ENCODE results near the gene NAPSA. TPM values are rescaled to one million over a fixed set of nuclear protein-coding genes. Genes with fewer than 3 reads are reported as not detected.

Gene NAPSA
- total and polyA plus RNA-seq, 2 donors (not counting 1 experiment from before 2014, with no cell fraction given) = 0.03 to 0.17 TPM

DNA sequence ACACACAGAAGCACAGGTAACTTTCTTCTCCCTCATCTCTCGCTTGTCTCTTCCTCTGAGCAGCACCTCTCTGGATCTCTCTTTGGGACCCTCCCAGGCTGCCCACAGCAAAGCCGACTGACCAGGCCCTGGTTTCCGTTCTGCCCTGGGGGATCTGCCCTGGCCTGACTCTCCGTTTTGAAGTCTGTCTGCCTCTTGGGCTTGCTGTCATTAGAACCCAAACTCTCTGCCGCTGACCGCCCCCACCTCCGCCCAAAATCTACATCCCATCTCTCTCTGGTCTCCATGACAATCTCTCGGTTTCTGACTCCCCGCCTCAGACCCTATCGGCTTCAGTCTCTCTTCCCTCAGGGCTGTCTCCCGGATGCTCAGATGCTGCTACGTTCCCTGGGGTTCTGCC, 43.2 kb downstream of the NAPSA start:
- TF ChIP-seq, protein P1, sequence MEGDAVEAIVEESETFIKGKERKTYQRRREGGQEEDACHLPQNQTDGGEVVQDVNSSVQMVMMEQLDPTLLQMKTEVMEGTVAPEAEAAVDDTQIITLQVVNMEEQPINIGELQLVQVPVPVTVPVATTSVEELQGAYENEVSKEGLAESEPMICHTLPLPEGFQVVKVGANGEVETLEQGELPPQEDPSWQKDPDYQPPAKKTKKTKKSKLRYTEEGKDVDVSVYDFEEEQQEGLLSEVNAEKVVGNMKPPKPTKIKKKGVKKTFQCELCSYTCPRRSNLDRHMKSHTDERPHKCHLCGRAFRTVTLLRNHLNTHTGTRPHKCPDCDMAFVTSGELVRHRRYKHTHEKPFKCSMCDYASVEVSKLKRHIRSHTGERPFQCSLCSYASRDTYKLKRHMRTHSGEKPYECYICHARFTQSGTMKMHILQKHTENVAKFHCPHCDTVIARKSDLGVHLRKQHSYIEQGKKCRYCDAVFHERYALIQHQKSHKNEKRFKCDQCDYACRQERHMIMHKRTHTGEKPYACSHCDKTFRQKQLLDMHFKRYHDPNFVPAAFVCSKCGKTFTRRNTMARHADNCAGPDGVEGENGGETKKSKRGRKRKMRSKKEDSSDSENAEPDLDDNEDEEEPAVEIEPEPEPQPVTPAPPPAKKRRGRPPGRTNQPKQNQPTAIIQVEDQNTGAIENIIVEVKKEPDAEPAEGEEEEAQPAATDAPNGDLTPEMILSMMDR (conservative IDR thresholded peaks at IDR 0.05 in 1 of 2, IDR thresholded peaks at IDR 0.05 in 1 of 2; ENCODE audit: low read depth in 1 of 2, low read length in 2 of 2) = no peak
- no peak for TF ChIP-seq EZH2 (IDR thresholded peaks at IDR 0.05; ENCODE audit: low read length, missing control alignments)
- no peak for DNase-seq (ENCODE audit: low read depth in 2 of 2)
- no peaks in the 10 kb centered on the region for H3K4me1 ChIP-seq (ENCODE audit: control insufficient read depth, extremely low read depth, insufficient read depth, low read length)
- H3K9ac ChIP-seq (ENCODE audit: insufficient read depth, low read length) = no peak overlapping the region
- no peaks in the 10 kb centered on the region for H3K79me2 ChIP-seq (ENCODE audit: control insufficient read depth, insufficient read depth, low read length)
- H3K4me2 ChIP-seq (ENCODE audit: extremely low read depth, insufficient read depth, low read length) = no peak overlapping the region
- no peak overlapping the region for H3K27ac ChIP-seq (ENCODE audit: insufficient read depth, low read length)
- peaks cover 4% of the 10 kb centered on the region for H3K27me3 ChIP-seq (ENCODE audit: control insufficient read depth, insufficient read depth, low read length)
- H3K4me3 ChIP-seq (replicated peaks in 1 of 4; ENCODE audit: control extremely low read depth in 1 of 4, insufficient read depth in 1 of 4, low read depth in 3 of 4, low read length in 4 of 4) = no peak overlapping the region
- no peaks in the 10 kb centered on the region for H4K20me1 ChIP-seq (ENCODE audit: control insufficient read depth, extremely low read depth, insufficient read depth, low read length)
- H3K9me3 ChIP-seq (ENCODE audit: control insufficient read depth, insufficient read depth, low read depth, low read length) = no peaks in the 10 kb centered on the region
- H3K36me3 ChIP-seq (ENCODE audit: control insufficient read depth, insufficient read depth, low read length) = no peaks in the 10 kb centered on the region
- no peak overlapping the region for H2AFZ ChIP-seq (ENCODE audit: low read length)

DNA sequence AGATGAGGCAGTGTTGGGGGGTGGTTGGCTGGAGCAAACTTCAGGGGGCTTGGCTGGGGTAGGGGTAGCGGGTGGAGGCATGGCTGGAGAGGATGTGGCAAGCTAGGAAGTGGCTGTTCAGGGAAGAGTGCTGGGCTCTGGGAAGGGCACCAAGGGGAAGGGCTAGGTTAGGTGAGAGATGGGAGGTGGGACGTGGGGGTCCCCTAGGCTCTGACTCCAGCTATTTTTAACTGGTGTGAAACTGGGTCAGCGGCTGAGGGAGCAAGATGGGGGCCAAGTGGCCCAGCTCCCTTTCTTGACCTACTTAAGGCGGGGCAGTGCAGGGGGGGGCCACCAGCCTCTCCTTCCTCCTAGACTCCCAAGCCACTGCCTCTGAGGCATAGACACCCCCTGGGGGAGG, 43.6 kb downstream of the NAPSA start:
- Histone ChIP-seq H3K36me3 (ENCODE audit: control insufficient read depth, insufficient read depth, low read length) (no peaks in the 10 kb centered on the region), H4K20me1 (ENCODE audit: control insufficient read depth, extremely low read depth, insufficient read depth, low read length) (no peaks in the 10 kb centered on the region), H2AFZ (ENCODE audit: low read length) (no peak overlapping the region), H3K4me2 (ENCODE audit: extremely low read depth, insufficient read depth, low read length) (no peak overlapping the region), H3K27me3 (ENCODE audit: control insufficient read depth, insufficient read depth, low read length) (no peaks in the 10 kb centered on the region), H3K27ac (ENCODE audit: insufficient read depth, low read length) (no peak overlapping the region), H3K4me3 (replicated peaks in 1 of 4; ENCODE audit: control extremely low read depth in 1 of 4, insufficient read depth in 1 of 4, low read depth in 3 of 4, low read length in 4 of 4) (no peak overlapping the region), H3K4me1 (ENCODE audit: control insufficient read depth, extremely low read depth, insufficient read depth, low read length) (no peaks in the 10 kb centered on the region), H3K9me3 (ENCODE audit: control insufficient read depth, insufficient read depth, low read depth, low read length) (no peaks in the 10 kb centered on the region), H3K9ac (ENCODE audit: insufficient read depth, low read length) (no peak overlapping the region), H3K79me2 (ENCODE audit: control insufficient read depth, insufficient read depth, low read length) (no peaks in the 10 kb centered on the region)
- DNase-seq (ENCODE audit: low read depth in 2 of 2) = no peak
- TF ChIP-seq, protein P1 (conservative IDR thresholded peaks at IDR 0.05 in 1 of 2, IDR thresholded peaks at IDR 0.05 in 1 of 2; ENCODE audit: low read depth in 1 of 2, low read length in 2 of 2) = no peak
- TF ChIP-seq EZH2 (IDR thresholded peaks at IDR 0.05; ENCODE audit: low read length, missing control alignments) = no peak

DNA sequence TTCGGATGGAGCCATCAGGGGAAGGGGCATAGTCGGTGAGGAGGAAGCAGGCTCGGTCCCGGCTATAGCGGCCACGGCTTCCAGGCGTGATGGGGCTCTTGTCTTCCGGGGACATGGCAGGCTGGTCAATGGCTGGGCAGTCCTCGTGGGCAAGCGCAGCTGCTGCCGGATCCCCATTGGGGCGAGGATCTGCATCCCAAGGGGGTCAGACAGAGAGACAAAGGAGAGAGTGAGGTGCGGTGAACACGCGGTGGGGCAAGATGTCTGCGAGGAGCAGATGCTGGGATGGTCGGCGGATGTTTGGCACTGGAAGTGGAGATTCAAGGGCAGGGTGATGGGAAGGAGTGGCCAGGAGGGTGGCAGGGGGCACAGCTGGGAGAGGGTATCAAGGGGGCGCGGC, 44.8 kb downstream of the NAPSA start:
- H3K4me2 ChIP-seq (ENCODE audit: extremely low read depth, insufficient read depth, low read length) = no peak overlapping the region
- no peak for DNase-seq (ENCODE audit: low read depth in 2 of 2)
- H3K9me3 ChIP-seq (ENCODE audit: control insufficient read depth, insufficient read depth, low read depth, low read length) = no peaks in the 10 kb centered on the region
- H4K20me1 ChIP-seq (ENCODE audit: control insufficient read depth, extremely low read depth, insufficient read depth, low read length) = no peaks in the 10 kb centered on the region
- H3K9ac ChIP-seq (ENCODE audit: insufficient read depth, low read length) = no peak overlapping the region
- H3K27me3 ChIP-seq (ENCODE audit: control insufficient read depth, insufficient read depth, low read length) = no peaks in the 10 kb centered on the region
- H3K4me3 ChIP-seq (replicated peaks in 1 of 4; ENCODE audit: control extremely low read depth in 1 of 4, insufficient read depth in 1 of 4, low read depth in 3 of 4, low read length in 4 of 4) = no peak overlapping the region
- H2AFZ ChIP-seq (ENCODE audit: low read length) = no peak overlapping the region
- TF ChIP-seq, protein P1 (conservative IDR thresholded peaks at IDR 0.05 in 1 of 2, IDR thresholded peaks at IDR 0.05 in 1 of 2; ENCODE audit: low read depth in 1 of 2, low read length in 2 of 2) = no peak
- TF ChIP-seq EZH2 (IDR thresholded peaks at IDR 0.05; ENCODE audit: low read length, missing control alignments) = no peak
- no peaks in the 10 kb centered on the region for H3K36me3 ChIP-seq (ENCODE audit: control insufficient read depth, insufficient read depth, low read length)
- no peaks in the 10 kb centered on the region for H3K79me2 ChIP-seq (ENCODE audit: control insufficient read depth, insufficient read depth, low read length)
- no peaks in the 10 kb centered on the region for H3K4me1 ChIP-seq (ENCODE audit: control insufficient read depth, extremely low read depth, insufficient read depth, low read length)
- no peak overlapping the region for H3K27ac ChIP-seq (ENCODE audit: insufficient read depth, low read length)

All from fibroblast of lung (primary cell).